Endothelial cell of umbilical vein (primary cell): ENCODE data around the gene PPM1N. TPM values are rescaled to one million over a fixed set of nuclear protein-coding genes. Genes with fewer than 3 reads are reported as not detected.

ENCODE experiments used
- BruUV-seq: library from RNA; stranded (reverse); fragments of 400-500 nt; replicated peaks from 2 replicates; lab custom pipeline; 2021; lab: Mats Ljungman, UMichigan
- CTCF ChIA-PET: fragments of 300-600, 350-600 bp; sonication (Branson Sonifier 250); formaldehyde crosslinking; loops from one replicate; lab custom pipeline; 2021; ENCODE audit warnings: antibody characterized with exemption, inconsistent platforms; lab: Charles Lee
- POLR2A ChIA-PET: fragments of 300-600, 350-600 bp; sonication (Branson Sonifier 250); formaldehyde crosslinking; loops from one replicate; lab custom pipeline; 2021; ENCODE audit warnings: antibody characterized with exemption, inconsistent platforms; lab: Charles Lee
- DNase-seq: peaks from one replicate; pipeline ENCODE4 v3.0.0-alpha.2; 2011; ENCODE audit warnings: low read depth, low spot score
- FAIRE-seq: peaks from 2 replicates; lab custom pipeline; 2011; peaks lifted over from hg19 to GRCh38; lab: Jason Lieb, UNC
- H2AFZ ChIP-seq: 2 replicates; pipeline ENCODE4 v1.6.0; 2012; ENCODE audit warnings: low read depth, low read length, control low read depth, inconsistent platforms
- H3K27ac ChIP-seq: 2 replicates; pipeline ENCODE4 v1.5.1; 2011; ENCODE audit warnings: low read depth, mild to moderate bottlenecking, control low read depth, low read length, moderate library complexity; ENCODE audit not compliant: insufficient read depth
- H3K27me3 ChIP-seq, 2 experiments: 2 replicates each; pipeline versions ENCODE4 v1.6.0 to v1.6.1; 2011; ENCODE audit warnings: low read length in 2 of 2, mixed read lengths in 1 of 2; ENCODE audit not compliant: control insufficient read depth in 2 of 2, insufficient read depth in 2 of 2
- H3K36me3 ChIP-seq, 2 experiments: 2 replicates in 1 of 2; 3 replicates in 1 of 2; pipeline ENCODE4 v1.5.1; 2011; ENCODE audit warnings: low read length in 2 of 2, mild to moderate bottlenecking in 1 of 2, moderate library complexity in 1 of 2; ENCODE audit not compliant: control insufficient read depth in 2 of 2, insufficient read depth in 2 of 2; ENCODE audit errors: extremely low read depth in 1 of 2
- H3K4me1 ChIP-seq: 3 replicates; pipeline ENCODE4 v1.5.1; 2011; ENCODE audit warnings: mild to moderate bottlenecking, low read length; ENCODE audit not compliant: control insufficient read depth, insufficient read depth; ENCODE audit errors: extremely low read depth
- H3K4me2 ChIP-seq: 2 replicates; pipeline ENCODE4 v1.6.1; 2011; ENCODE audit warnings: low read length, control low read depth, mixed read lengths; ENCODE audit not compliant: insufficient read depth
- H3K4me3 ChIP-seq, 3 experiments: fragments of 200-600 bp in 1 of 3; sonication (generic), shearing (Covaris generic) in 1 of 3; replicated peaks in 1 of 3; 2 replicates each; pipeline ENCODE4 v1.5.1; 2011 to 2016; ENCODE audit warnings: control low read depth in 3 of 3, low read length in 3 of 3, mild to moderate bottlenecking in 2 of 3, inconsistent platforms in 1 of 3, low read depth in 1 of 3, moderate library complexity in 1 of 3; ENCODE audit not compliant: insufficient read depth in 1 of 3
- H3K79me2 ChIP-seq: 2 replicates; pipeline ENCODE4 v1.6.0; 2012; ENCODE audit warnings: low read length, inconsistent platforms; ENCODE audit not compliant: control insufficient read depth, insufficient read depth
- H3K9ac ChIP-seq: replicated peaks from 2 replicates; pipeline ENCODE3; 2011; ENCODE audit warnings: low read length, control low read depth; ENCODE audit not compliant: insufficient read depth; ENCODE audit errors: extremely low read depth
- H3K9me1 ChIP-seq: replicated peaks from 3 replicates; pipeline ENCODE4 v1.6.0; 2011; ENCODE audit warnings: mild to moderate bottlenecking, low read length; ENCODE audit not compliant: control insufficient read depth, insufficient read depth; ENCODE audit errors: extremely low read depth
- H3K9me3 ChIP-seq: replicated peaks from 2 replicates; pipeline ENCODE4 v1.5.1; 2012; ENCODE audit warnings: low read length, inconsistent platforms; ENCODE audit not compliant: control insufficient read depth, insufficient read depth
- H4K20me1 ChIP-seq: replicated peaks from 2 replicates; pipeline ENCODE3; 2011; ENCODE audit warnings: mild to moderate bottlenecking, low read length; ENCODE audit not compliant: control insufficient read depth, insufficient read depth; ENCODE audit errors: extremely low read depth
- CTCF ChIP-seq, 2 donors: IDR thresholded peaks; 1 replicate in 1 of 2; 2 replicates in 1 of 2; pipeline ENCODE4 v1.5.1; 2011; ENCODE audit warnings: low read length in 2 of 2, mild to moderate bottlenecking in 2 of 2, moderate library complexity in 2 of 2, control low read depth in 1 of 2, inconsistent platforms in 1 of 2, low read depth in 1 of 2; ENCODE audit not compliant: insufficient read depth in 1 of 2; ENCODE audit errors: extremely low read depth in 1 of 2
- GATA2 ChIP-seq: IDR thresholded peaks from 2 replicates; pipeline ENCODE4 v1.7.0; 2011; ENCODE audit warnings: low read depth, mild to moderate bottlenecking, moderate library complexity, mixed read lengths, low read length; ENCODE audit not compliant: insufficient read length, insufficient read depth
- MAX ChIP-seq: IDR thresholded peaks from 2 replicates; pipeline ENCODE4 v1.6.1; 2011; ENCODE audit not compliant: insufficient read depth, insufficient read length
- dilution Hi-C: fragments of 300-500 bp; cut with MboI; formaldehyde crosslinking; loops from one replicate; pipeline ENCODE4 v1.15.0; 2019; ENCODE audit warnings: low sequenced_read_pairs; ENCODE audit not compliant: extremely low pct_ligation_motif_present
- intact Hi-C: fragments of 100-400 bp; cut with micrococcal nuclease; formaldehyde crosslinking; loops from one replicate; pipeline ENCODE4 v1.10.0; 2022
- polyA plus RNA-seq, 4 experiments: library from polyadenylated mRNA; depleted of rRNA in 3 of 4; stranded (reverse) in 3 of 4; unstranded in 1 of 4; fragments of >200 nt; gene quantifications; 2 replicates each; pipeline versions ENCODE4 v1.2.1 to v1.2.3, GENCODE V29; 2011 to 2012; ENCODE audit warnings: missing spikeins in 1 of 4
- total RNA-seq: library from RNA; stranded (reverse); gene quantifications from 2 replicates; pipeline ENCODE4 v1.2.3, GENCODE V29; 2021

Gene PPM1N
- total and polyA plus RNA-seq, 2 donors (not counting 3 experiments of a cell fraction or from before 2014, with no cell fraction given), result 0.40 to 0.48 TPM

- H3K4me1 ChIP-seq, result peaks cover 16% of the 10 kb centered on the region
- no peaks in the 10 kb centered on the region for H3K9me1 ChIP-seq
- H3K4me2 ChIP-seq, result peak overlapping the region; percentile 54
- no peaks in the 10 kb centered on the region for H3K9me3 ChIP-seq
- H3K79me2 ChIP-seq, result no peaks in the 10 kb centered on the region
- no peak overlapping the region for H3K4me3 ChIP-seq
- dilution Hi-C loops (no loop called here), intact Hi-C loops (no loop called here)
- H3K27me3 ChIP-seq, result peaks cover 8 to 16% of the 10 kb centered on the region in 2 experiments
- no peak overlapping the region for H3K27ac ChIP-seq
- peak overlapping the region; percentile 70 for H2AFZ ChIP-seq
- no TSS peak for BruUV-seq
- no peak for TF ChIP-seq GATA2
- no peak for TF ChIP-seq CTCF (IDR thresholded peaks at IDR 0.05; ENCODE audit: extremely low read depth in 1 of 2, insufficient read depth in 1 of 2, low read depth in 1 of 2, low read length in 2 of 2)
- peak; percentile 68 for TF ChIP-seq MAX
- no peak overlapping the region for H3K9ac ChIP-seq
- FAIRE-seq (peak; percentile 68), DNase-seq (peak; percentile 38)
- H4K20me1 ChIP-seq, result no peaks in the 10 kb centered on the region
- no peaks in the 10 kb centered on the region for H3K36me3 ChIP-seq
- ChIA-PET POLR2A (no interaction called here), CTCF (interaction anchor here (0.7 to 2.6 kb wide), 5 partner anchors 9 to 143 kb away, joined by 3 to 12 read pairs (median 6); no protein-coding TSS in a partner anchor)
Observed at GRCh38 chr19:45499196-45500180, 1.2 kb downstream of the PPM1N start.
